Measurements from ENCODE around the gene AGPAT4.
A peak's percentile ranks its signal among the peaks of the same experiment; 100 is the strongest.

Gene AGPAT4

DNA sequence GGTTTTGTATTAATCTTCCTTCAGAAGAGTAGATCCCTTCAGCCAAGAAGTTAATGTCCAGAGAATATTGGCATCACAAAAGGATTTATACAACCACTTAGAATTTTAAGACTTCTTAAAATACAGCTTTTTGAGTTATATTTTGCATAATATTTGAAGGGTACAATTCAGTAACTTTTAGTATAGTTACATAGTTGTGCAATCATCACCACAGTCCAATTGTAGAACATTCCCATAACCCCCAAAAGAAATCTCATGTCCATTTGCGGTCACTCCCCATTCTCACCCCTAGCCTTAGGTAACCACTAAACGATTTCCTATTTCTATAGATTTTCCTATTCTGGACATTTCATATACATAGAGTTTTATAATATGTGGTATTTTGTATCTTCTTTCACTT lies 155.9 kb downstream of the AGPAT4 start:
- no peak for TF ChIP-seq CTCF (IDR thresholded peaks at IDR 0.05; ENCODE audit: insufficient read depth, missing control alignments)
- DNase-seq (ENCODE audit: insufficient read length, low spot score) (no peak), FAIRE-seq (no peak)

DNA sequence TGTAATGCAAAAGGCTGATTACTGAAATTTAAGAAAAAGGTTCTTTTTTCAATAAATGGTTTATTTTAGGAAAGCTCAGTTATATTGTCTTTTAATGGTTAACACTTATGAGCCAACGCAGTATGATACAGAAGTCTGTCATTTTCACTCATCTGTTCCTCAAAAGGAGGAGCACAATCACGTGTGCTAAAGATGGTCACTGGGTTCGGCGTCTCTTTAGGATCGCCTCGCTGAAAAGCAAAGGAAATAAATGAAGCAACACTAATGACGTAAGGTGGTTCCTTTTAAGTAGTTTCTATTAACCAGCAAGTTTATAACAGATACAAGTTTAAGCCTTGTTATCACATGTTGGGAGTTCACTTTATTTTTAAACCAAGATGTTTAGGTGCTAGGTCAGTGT lies 156.6 kb downstream of the AGPAT4 start:
- FAIRE-seq (no peak), DNase-seq (ENCODE audit: insufficient read length, low spot score) (no peak)
- TF ChIP-seq CTCF (IDR thresholded peaks at IDR 0.05; ENCODE audit: insufficient read depth, missing control alignments), result no peak

DNA sequence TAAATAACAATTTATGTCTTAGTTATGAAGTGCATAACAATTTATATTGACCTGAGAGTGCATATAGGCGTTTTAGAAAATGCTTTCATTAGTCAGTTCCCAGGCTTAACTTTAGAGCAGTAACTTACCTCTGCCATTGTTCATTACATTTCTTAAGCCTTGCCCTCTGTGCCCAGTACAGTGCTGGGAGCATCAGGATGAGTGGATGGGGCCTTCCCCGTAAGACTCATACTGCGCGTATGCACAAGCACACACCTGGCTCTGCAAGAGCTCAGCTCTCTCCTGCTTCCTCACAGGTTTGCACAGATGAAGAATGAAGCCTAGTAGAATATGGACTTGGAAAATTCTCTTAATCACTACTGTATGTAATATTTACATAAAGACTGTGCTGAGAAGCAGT lies 157.3 kb downstream of the AGPAT4 start:
- no peak for FAIRE-seq
- no peak for TF ChIP-seq CTCF (IDR thresholded peaks at IDR 0.05; ENCODE audit: insufficient read depth, missing control alignments)

DNA sequence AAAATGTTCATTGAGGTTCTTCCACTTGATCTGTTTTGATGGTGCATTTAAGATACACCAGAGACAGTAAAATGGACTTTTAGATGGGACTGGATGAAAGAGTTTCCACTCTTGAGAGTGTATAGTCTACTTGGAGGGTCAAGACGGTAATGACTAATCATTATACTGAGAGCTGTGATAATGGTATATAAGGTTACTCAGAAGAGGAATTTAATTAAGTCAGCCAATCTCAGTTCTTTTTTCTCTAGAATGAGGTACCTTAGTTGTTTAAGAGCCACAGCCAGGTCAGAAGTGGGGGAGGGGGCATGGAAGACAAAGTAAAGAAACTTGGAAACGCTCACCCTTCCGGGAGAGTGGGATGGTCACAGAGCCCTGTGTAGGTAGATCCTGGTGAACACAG lies 158.4 kb downstream of the AGPAT4 start:
- TF ChIP-seq CTCF (IDR thresholded peaks at IDR 0.05; ENCODE audit: insufficient read depth, missing control alignments), result no peak
- no peak for DNase-seq (ENCODE audit: insufficient read length, low spot score)
- no peak for FAIRE-seq

More for the DNA sequence above, 157.3 kb downstream of the AGPAT4 start:
- no peak for DNase-seq (ENCODE audit: insufficient read length, low spot score)

DNA sequence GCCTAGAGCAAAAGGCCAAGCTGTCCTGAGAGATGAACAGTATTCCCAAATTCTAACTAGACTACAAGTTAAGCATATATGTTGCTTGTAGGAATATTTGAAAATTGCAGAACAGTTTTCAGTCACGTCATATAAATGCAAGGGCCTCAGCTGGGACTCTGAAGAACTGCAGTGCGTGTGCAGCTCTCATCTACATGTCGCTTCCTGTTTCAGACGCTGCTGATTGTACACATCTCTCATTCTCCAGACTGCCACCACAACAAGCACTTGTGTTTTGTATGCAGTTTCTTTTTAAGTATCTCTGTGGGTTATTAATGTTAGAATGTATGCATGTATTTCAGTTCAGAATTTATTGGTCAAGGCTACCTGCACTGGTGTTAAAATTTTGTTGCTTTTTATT lies 162.6 kb downstream of the AGPAT4 start:
- DNase-seq (ENCODE audit: insufficient read length, low spot score) (no peak), FAIRE-seq (no peak)
- TF ChIP-seq CTCF (IDR thresholded peaks at IDR 0.05; ENCODE audit: insufficient read depth, missing control alignments), result no peak

GRCh38 chr6:161110028-161110779 lies 163.7 kb downstream of the AGPAT4 start:
- DNase-seq (ENCODE audit: insufficient read length, low spot score), result no peak
- TF ChIP-seq CTCF (IDR thresholded peaks at IDR 0.05; ENCODE audit: insufficient read depth, missing control alignments), result no peak
- no peak for FAIRE-seq

GRCh38 chr6:161109366-161109765 lies 164.5 kb downstream of the AGPAT4 start:
- peak; percentile 51 for DNase-seq (ENCODE audit: insufficient read length, low spot score)
- TF ChIP-seq CTCF (IDR thresholded peaks at IDR 0.05; ENCODE audit: insufficient read depth, missing control alignments), result no peak
- peak; percentile 48 for FAIRE-seq
